Neural cell (in vitro differentiated cells): ENCODE data around the gene PDE4D. TPM values are rescaled to one million over a fixed set of nuclear protein-coding genes. Genes with fewer than 3 reads are reported as not detected.

Source experiments
- H2AFZ ChIP-seq: fragments of 200-600, 300-800 bp; sonication (generic), shearing (Covaris generic); 2 replicates; pipeline ENCODE4 v1.6.0; 2014; ENCODE audit warnings: low read depth, mild to moderate bottlenecking, antibody characterized with exemption, low read length, moderate library complexity
- H3F3A ChIP-seq: fragments of 200-600 bp; shearing (Covaris generic); 2 replicates; pipeline ENCODE4 v1.6.1; 2016; ENCODE audit warnings: mild to moderate bottlenecking, moderate library complexity, mixed read lengths, antibody characterized with exemption, low read length; ENCODE audit not compliant: insufficient read depth, poor library complexity, severe bottlenecking
- H3K27ac ChIP-seq: fragments of 200-600, 300-800 bp; sonication (generic), shearing (Covaris generic); 2 replicates; pipeline ENCODE4 v1.5.1; 2014; ENCODE audit warnings: mild to moderate bottlenecking, low read length, moderate library complexity
- H3K27me3 ChIP-seq: fragments of 300-800, 200-600 bp; sonication (generic), shearing (Covaris generic); 2 replicates; pipeline ENCODE4 v1.6.0; 2014; ENCODE audit warnings: mild to moderate bottlenecking, low read depth, low read length, moderate library complexity; ENCODE audit not compliant: insufficient read depth
- H3K36me3 ChIP-seq: fragments of 300-800, 200-600 bp; sonication (generic), shearing (Covaris generic); 2 replicates; pipeline ENCODE4 v1.5.1; 2014; ENCODE audit warnings: mild to moderate bottlenecking, antibody characterized with exemption, low read length, moderate library complexity; ENCODE audit not compliant: insufficient read depth
- H3K4me2 ChIP-seq: fragments of 300-800, 200-600 bp; sonication (generic), shearing (Covaris generic); 2 replicates; pipeline ENCODE4 v1.6.0; 2014; ENCODE audit warnings: mild to moderate bottlenecking, low read length
- H3K4me3 ChIP-seq: fragments of 300-800, 200-600 bp; sonication (generic), shearing (Covaris generic); 2 replicates; pipeline ENCODE4 v1.5.1; 2014; ENCODE audit warnings: mild to moderate bottlenecking, low read length, moderate library complexity
- H3K79me2 ChIP-seq: fragments of 200-600 bp; shearing (Covaris generic); replicated peaks from 2 replicates; pipeline ENCODE4 v1.6.0; 2014; ENCODE audit warnings: mild to moderate bottlenecking, low read length, moderate library complexity; ENCODE audit not compliant: insufficient read depth
- H3K9ac ChIP-seq: fragments of 300-800, 200-600 bp; sonication (generic), shearing (Covaris generic); 2 replicates; pipeline ENCODE4 v1.6.1; 2016; ENCODE audit warnings: mild to moderate bottlenecking, low read length, mixed read lengths
- H3K9me2 ChIP-seq: fragments of 200-600 bp; shearing (Covaris generic); 2 replicates; pipeline ENCODE4 v1.6.1; 2016; ENCODE audit warnings: mild to moderate bottlenecking, low read length, mixed read lengths; ENCODE audit not compliant: insufficient read depth
- H3K9me3 ChIP-seq: fragments of 200-600, 300-800 bp; sonication (generic), shearing (Covaris generic); 2 replicates; pipeline ENCODE4 v1.6.1; 2016; ENCODE audit warnings: mild to moderate bottlenecking, mixed run types, low read length, moderate library complexity, mixed read lengths
- H4K20me1 ChIP-seq: fragments of 200-600 bp; shearing (Covaris generic); 2 replicates; pipeline ENCODE4 v1.6.1; 2016; ENCODE audit warnings: mild to moderate bottlenecking, mixed run types; ENCODE audit not compliant: insufficient read depth
- EP300 ChIP-seq: fragments of 450-650 bp; conservative IDR thresholded peaks from 2 replicates; pipeline ENCODE4 v1.6.1; 2014; ENCODE audit warnings: antibody characterized with exemption, mild to moderate bottlenecking, moderate library complexity; ENCODE audit not compliant: poor library complexity, severe bottlenecking
- EZH2 ChIP-seq: fragments of 200-600, 300-800 bp; shearing (Covaris generic), sonication (generic); IDR thresholded peaks from 2 replicates; pipeline ENCODE4 v1.6.1; 2014; ENCODE audit warnings: antibody characterized with exemption, low read length, borderline replicate concordance, mild to moderate bottlenecking; ENCODE audit not compliant: insufficient read depth, poor library complexity, severe bottlenecking
- MXI1 ChIP-seq: fragments of 450-650 bp; conservative IDR thresholded peaks from 2 replicates; pipeline ENCODE4 v1.6.1; 2014; ENCODE audit warnings: antibody characterized with exemption, mild to moderate bottlenecking; ENCODE audit not compliant: poor library complexity, severe bottlenecking
- POLR2AphosphoS5 ChIP-seq: IDR thresholded peaks from 2 replicates; pipeline ENCODE4 v1.6.1; 2012
- RAD21 ChIP-seq: fragments of 450-650 bp; conservative IDR thresholded peaks from 2 replicates; pipeline ENCODE4 v1.6.1; 2014; ENCODE audit warnings: antibody characterized with exemption, mild to moderate bottlenecking, moderate library complexity
- REST ChIP-seq: IDR thresholded peaks from 2 replicates; pipeline ENCODE4 v1.6.1; 2012; ENCODE audit warnings: borderline replicate concordance
- SMC3 ChIP-seq: fragments of 450-650 bp; conservative IDR thresholded peaks from 2 replicates; pipeline ENCODE4 v1.6.1; 2014; ENCODE audit warnings: antibody characterized with exemption, mild to moderate bottlenecking, moderate library complexity; ENCODE audit not compliant: poor library complexity
- TAF1 ChIP-seq: IDR thresholded peaks from 2 replicates; pipeline ENCODE4 v1.6.1; 2012; ENCODE audit warnings: low read depth
- polyA plus RNA-seq: library from polyadenylated mRNA; depleted of rRNA; stranded (reverse); fragments of >200 nt; gene quantifications from 2 replicates; pipeline ENCODE4 v1.2.3, GENCODE V29; 2014
- TF ChIP-seq, protein P1 (sequence below): fragments of 450-650 bp; IDR thresholded peaks from 2 replicates; pipeline ENCODE4 v1.5.1; 2014; ENCODE audit warnings: antibody characterized with exemption, mild to moderate bottlenecking, moderate library complexity; ENCODE audit not compliant: poor library complexity, severe bottlenecking

The PDE4D gene
- polyA plus RNA-seq, 1 donor from 2014 or later: 42.8 TPM

DNA sequence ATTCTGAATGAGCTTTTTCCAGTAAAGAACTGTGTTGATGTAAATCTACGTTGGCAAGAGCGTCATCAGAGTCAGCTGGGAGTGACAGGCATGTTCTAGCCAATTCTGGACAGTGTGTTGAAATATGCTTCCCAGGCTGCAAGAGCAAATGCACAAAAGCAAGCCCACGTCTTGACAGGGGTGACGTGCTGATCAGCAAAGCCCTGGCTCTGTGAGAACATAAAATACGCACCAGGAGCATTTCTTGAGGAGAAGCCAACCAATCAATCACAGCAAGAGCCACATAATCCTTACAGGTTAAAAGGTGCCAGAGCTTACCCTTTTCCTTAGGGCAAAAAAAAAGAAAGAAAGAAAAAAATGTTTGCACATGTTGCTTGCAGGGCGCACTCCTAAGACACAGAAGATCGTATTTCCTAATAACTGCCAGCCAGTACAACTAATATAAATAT, 148.1 kb downstream of the PDE4D start:
- no peaks in the 10 kb centered on the region for H3F3A ChIP-seq
- peak overlapping the region; percentile 45 for H3K4me3 ChIP-seq
- H3K79me2 ChIP-seq: no peaks in the 10 kb centered on the region
- peak overlapping the region; percentile 86 for H3K27ac ChIP-seq
- H3K4me2 ChIP-seq: peak overlapping the region; percentile 41
- H4K20me1 ChIP-seq: no peaks in the 10 kb centered on the region
- no peaks in the 10 kb centered on the region for H3K9me2 ChIP-seq
- H3K9me3 ChIP-seq: no peaks in the 10 kb centered on the region
- no peaks in the 10 kb centered on the region for H3K36me3 ChIP-seq
- no peaks in the 10 kb centered on the region for H3K27me3 ChIP-seq
- H3K9ac ChIP-seq: peak overlapping the region; percentile 52
- peak; percentile 87 for TF ChIP-seq POLR2AphosphoS5
- TF ChIP-seq EP300: peak; percentile 76
- peak; percentile 35 for TF ChIP-seq SMC3
- no peak for TF ChIP-seq MXI1
- TF ChIP-seq, protein P1, sequence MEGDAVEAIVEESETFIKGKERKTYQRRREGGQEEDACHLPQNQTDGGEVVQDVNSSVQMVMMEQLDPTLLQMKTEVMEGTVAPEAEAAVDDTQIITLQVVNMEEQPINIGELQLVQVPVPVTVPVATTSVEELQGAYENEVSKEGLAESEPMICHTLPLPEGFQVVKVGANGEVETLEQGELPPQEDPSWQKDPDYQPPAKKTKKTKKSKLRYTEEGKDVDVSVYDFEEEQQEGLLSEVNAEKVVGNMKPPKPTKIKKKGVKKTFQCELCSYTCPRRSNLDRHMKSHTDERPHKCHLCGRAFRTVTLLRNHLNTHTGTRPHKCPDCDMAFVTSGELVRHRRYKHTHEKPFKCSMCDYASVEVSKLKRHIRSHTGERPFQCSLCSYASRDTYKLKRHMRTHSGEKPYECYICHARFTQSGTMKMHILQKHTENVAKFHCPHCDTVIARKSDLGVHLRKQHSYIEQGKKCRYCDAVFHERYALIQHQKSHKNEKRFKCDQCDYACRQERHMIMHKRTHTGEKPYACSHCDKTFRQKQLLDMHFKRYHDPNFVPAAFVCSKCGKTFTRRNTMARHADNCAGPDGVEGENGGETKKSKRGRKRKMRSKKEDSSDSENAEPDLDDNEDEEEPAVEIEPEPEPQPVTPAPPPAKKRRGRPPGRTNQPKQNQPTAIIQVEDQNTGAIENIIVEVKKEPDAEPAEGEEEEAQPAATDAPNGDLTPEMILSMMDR: no peak
- TF ChIP-seq TAF1: no peak
- peak; percentile 22 for TF ChIP-seq REST
- H2AFZ ChIP-seq: no peak overlapping the region

GRCh38 chr5:59744531-59744992, 149.0 kb downstream of the PDE4D start:
- peak overlapping the region; percentile 52 for H3K9ac ChIP-seq

More at GRCh38 chr5:59744531-59744992, 149.0 kb downstream of the PDE4D start:
- Histone ChIP-seq H3K36me3 (no peaks in the 10 kb centered on the region), H3K79me2 (no peaks in the 10 kb centered on the region), H3K27ac (peak overlapping the region; percentile 86), H3K9me3 (no peaks in the 10 kb centered on the region), H3K27me3 (no peaks in the 10 kb centered on the region), H3K9me2 (no peaks in the 10 kb centered on the region), H3K4me2 (peak overlapping the region; percentile 41), H3K4me3 (peak overlapping the region; percentile 45), H4K20me1 (no peaks in the 10 kb centered on the region), H3F3A (no peaks in the 10 kb centered on the region), H2AFZ (no peak overlapping the region)
- TF ChIP-seq EZH2: no peak
- TF ChIP-seq TAF1: no peak
- no peak for TF ChIP-seq MXI1
- TF ChIP-seq SMC3: no peak
- peak; percentile 50 for TF ChIP-seq REST
- TF ChIP-seq POLR2AphosphoS5: peak; percentile 100
- TF ChIP-seq EP300: peak; percentile 98
- TF ChIP-seq RAD21: no peak
- TF ChIP-seq, protein P1: no peak
